HG03135 (cell line): Measurements from ENCODE around the gene TULP3.

Experiments
- ATAC-seq: cut with Tn5 transposase; IDR thresholded peaks from one replicate; pipeline ENCODE4 v1.9.1; 2021; ENCODE audit warnings: mild to moderate bottlenecking, moderate library complexity; ENCODE audit not compliant: unreplicated experiment

TULP3 gene

GRCh38 chr12:2925322-2925995 lies 34.8 kb downstream of the TULP3 start:
- no peak for ATAC-seq

DNA sequence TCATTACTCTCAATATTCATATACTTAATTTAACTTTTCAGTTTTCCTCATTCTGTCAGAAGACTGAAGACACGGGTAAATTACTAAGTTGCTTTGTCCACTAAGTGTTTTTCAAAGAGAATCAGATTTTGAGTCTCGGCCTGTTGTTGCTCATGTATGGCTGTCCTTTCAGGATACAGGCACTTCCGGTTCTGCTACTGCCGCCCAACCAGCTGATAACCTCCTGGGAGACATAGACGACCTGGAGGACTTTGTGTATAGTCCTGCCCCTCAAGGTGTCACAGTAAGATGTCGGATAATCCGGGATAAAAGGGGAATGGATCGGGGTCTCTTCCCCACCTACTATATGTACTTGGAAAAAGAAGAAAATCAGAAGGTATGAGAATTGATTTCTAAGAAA lies 40.2 kb downstream of the TULP3 start:
- no peak for ATAC-seq

DNA sequence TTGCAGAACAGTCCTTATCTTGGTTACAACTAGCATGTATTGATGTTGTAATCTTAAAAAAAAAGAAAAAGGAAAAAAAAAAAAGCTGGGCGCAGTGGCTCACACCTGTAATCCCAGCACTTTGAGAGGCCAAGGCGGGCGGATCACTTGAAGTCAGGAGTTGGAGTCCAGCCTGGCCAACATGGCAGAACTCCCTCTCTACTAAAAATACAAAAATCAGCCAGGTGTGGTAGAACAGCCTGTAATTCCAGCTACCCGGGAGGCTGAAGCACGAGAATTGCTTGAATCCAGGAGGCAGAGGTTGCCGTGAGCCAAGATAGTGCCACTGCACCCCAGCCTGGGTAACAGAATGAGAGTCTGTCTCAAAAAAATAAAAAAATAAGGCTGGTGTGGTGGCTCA lies 42.9 kb downstream of the TULP3 start:
- no peak for ATAC-seq

- no peak for ATAC-seq
Observed at GRCh38 chr12:2934371-2934770, 43.7 kb downstream of the TULP3 start.

- ATAC-seq = no peak
Observed at GRCh38 chr12:2936301-2936700, 45.6 kb downstream of the TULP3 start.

- no peak for ATAC-seq
Observed at GRCh38 chr12:2937500-2937899, 46.8 kb downstream of the TULP3 start.

DNA sequence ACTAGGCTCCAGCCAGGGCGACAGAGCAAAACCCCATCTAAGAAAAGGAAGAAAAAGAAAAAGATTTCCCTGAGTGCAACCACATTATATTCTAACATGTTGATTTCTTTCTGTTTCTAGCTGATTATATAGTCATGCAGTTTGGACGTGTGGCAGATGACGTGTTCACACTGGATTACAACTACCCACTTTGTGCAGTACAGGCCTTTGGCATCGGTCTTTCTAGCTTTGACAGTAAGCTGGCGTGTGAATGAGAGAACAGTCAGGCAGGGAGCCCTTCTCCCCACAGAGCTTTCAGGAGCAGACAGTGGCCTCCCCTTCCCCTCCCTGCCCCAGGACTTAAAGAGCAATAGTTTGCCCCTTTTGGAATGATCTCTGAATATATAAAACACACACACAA lies 48.5 kb downstream of the TULP3 start:
- no peak for ATAC-seq

- no peak for ATAC-seq
Observed at GRCh38 chr12:2940564-2940963, 49.9 kb downstream of the TULP3 start.

- ATAC-seq = no peak
Observed at GRCh38 chr12:2941524-2941923, 50.8 kb downstream of the TULP3 start.

DNA sequence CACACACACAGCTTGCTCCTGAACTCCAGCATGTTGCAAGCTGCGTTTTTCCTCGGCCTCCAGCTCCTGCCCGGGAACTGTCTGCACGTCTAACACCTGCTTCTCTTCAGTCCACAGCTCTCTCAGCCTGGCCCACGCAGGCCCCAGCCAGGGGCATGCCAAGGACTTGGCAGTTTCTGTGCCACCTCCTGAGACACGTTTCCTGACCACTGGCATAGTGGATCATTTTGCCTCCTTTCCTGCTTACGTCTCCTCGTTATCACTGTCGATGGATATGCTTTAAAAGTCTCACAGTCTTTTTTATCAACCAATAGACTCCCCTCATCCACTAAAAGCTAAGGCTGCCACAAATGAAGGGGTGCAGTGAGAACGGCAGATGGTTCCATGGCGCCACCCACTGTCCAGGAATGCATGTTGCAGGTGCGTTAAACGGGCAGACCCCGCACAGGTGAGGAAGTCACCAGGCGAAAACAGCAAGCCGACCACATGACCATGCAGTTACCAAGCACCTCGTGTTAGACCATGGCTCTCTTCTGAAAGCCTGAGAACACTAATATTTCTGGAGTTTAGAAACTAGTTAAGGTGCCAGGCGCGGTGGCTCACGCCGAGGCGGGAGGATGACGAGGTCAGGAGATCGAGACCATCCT lies 53.8 kb downstream of the TULP3 start:
- ATAC-seq = no peak

DNA sequence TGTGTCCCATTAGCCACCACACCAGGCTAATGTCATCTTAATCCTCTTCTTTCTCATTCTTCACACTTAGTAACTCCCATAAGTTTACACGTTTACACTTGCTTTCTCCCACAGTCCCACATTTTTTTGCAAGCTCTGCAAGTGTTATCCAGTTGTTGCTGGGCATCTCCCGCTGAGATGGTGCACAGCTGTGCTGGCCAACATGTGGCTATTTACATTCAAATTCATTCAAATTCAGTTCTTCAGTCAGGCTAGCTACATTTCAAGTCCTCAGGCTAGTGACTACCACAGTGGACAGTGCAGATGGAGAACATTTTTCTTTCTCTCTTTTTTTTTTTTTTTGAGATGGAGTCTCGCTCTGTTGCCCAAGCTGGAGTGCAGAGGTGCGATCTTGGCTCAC lies 58.7 kb downstream of the TULP3 start:
- ATAC-seq = no peak

- ATAC-seq = no peak
Observed at GRCh38 chr12:2955888-2956287, 65.2 kb downstream of the TULP3 start.

- ATAC-seq = no peak
Observed at GRCh38 chr12:2957816-2958431, 67.2 kb downstream of the TULP3 start.

GRCh38 chr12:2958432-2959191 lies 67.9 kb downstream of the TULP3 start:
- no peak for ATAC-seq

- no peak for ATAC-seq
Observed at GRCh38 chr12:2959192-2959504, 68.5 kb downstream of the TULP3 start, which contains the start of gene TEAD4. TEAD4 (plus strand) TSS chr12:2959397.

GRCh38 chr12:2959505-2960389 lies 69.1 kb downstream of the TULP3 start:
- no peak for ATAC-seq

DNA sequence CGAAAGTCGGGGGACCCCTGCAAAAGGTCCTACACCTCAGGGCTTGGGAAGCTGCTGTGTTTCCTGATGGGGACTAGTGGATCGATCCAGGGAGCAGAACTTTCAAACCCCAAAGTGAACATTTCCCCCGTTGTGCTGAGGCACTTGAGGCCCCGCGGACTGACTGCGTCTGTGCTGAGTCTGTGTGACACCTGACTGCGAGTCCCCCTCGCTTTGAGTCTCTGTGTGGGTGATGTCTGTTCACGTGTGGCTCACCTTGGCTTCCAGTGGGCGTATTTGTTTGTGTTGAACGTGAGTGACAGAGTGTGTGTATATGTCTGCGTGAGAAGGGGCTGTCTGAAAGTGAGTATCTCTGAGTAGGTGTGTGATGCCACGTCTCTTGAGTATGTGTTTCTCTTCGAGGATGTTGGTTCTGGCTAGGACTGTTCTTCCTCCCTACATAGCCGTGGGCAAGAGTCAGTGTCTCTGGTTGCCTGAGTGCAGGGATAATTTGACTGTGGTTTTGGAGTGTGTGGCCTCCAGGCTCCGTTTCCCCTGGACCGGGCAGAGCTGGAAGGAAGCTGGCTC lies 69.8 kb downstream of the TULP3 start:
- ATAC-seq = no peak

DNA sequence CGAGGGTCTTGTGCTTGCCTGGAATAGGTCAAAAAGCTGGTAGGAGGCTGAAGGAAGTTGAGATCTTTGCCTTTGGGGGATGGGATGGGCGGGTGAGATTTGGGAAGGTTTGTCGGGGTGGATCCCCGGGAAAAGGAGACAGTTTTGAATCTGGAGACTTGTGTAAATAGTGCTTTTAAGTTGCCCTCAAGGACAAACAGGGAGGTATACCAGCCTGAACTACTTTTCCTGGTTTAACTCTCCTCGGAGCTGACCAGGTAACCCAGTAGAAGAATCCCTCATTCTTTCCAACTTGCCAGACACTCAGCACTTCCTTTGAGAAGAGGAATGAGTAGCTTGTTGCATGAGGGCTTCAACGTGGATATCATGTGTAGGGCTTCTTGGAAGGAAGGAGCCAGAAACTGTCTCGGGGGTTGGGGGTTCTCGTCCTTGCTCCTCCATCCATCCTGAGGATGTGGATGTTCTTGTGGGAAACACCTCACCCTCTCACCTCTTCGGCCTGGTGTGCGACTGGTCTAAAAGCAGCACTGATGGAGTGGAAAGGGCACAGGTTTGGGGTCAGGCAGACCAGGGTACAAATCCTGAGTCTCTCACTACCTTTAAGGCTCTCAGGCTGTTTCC lies 70.4 kb downstream of the TULP3 start:
- ATAC-seq = no peak

GRCh38 chr12:2961705-2962104 lies 71.0 kb downstream of the TULP3 start:
- no peak for ATAC-seq

DNA sequence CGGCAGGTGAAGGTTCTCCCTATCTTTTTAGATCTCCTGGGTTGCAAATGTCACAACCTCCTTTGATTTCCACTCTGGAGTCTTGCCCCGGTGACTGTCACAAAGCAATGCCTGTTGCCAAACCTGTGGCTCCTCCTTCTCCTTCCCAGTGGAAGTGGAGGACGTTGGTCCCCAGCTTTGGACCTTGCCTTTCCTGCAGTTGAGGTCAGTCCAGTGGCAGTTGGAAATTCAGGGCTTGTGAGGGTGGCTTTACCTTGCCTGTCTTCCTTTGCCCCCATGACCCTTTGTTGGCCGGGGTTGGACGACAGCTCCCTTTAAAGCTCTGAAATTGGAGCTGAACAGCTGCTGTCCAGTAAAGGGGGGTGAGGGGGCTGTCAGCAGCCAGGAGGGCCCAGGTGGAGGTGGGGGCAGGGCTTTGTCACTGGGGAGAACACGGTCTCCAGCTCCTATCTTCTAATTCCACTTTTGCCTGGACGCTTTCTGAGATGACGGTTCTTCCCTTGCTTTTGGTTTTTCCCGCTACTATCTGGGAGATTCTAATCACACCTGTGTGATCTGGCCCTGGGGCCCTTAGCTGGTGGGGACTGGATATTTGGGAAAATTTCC lies 72.6 kb downstream of the TULP3 start:
- ATAC-seq = no peak
